Esophagus (tissue), 2 donors: ENCODE results near the gene SKIC8. TPM values are rescaled to one million over a fixed set of nuclear protein-coding genes. Genes with fewer than 3 reads are reported as not detected.

Experiments
- H3K27ac ChIP-seq, 2 donors: one replicate each; pipeline ENCODE4 v1.5.1; 2013; ENCODE audit warnings: low read depth in 2 of 2, mild to moderate bottlenecking in 2 of 2, inconsistent platforms in 1 of 2, low read length in 1 of 2, moderate library complexity in 1 of 2
- H3K27me3 ChIP-seq, 2 donors: one replicate each; pipeline ENCODE4 v1.6.1; 2013; ENCODE audit warnings: low read length in 2 of 2, control low read depth in 1 of 2, mild to moderate bottlenecking in 1 of 2; ENCODE audit not compliant: insufficient read depth in 2 of 2, control insufficient read depth in 1 of 2
- H3K36me3 ChIP-seq, 2 donors: one replicate each; pipeline ENCODE4 v1.6.1; 2013; ENCODE audit warnings: low read length in 1 of 2; ENCODE audit not compliant: control insufficient read depth in 2 of 2, insufficient read depth in 2 of 2
- H3K4me1 ChIP-seq, 2 donors: one replicate each; pipeline ENCODE4 v1.6.1; 2013; ENCODE audit warnings: low read length in 1 of 2; ENCODE audit not compliant: control insufficient read depth in 2 of 2, insufficient read depth in 2 of 2
- H3K4me3 ChIP-seq, 2 donors: one replicate each; pipeline ENCODE4 v1.5.1; 2013; ENCODE audit warnings: low read length in 2 of 2, mild to moderate bottlenecking in 2 of 2, low read depth in 1 of 2, moderate library complexity in 1 of 2
- H3K9me3 ChIP-seq, 2 donors: one replicate each; pipeline ENCODE4 v1.6.1; 2013; ENCODE audit warnings: mild to moderate bottlenecking in 2 of 2, low read depth in 1 of 2, low read length in 1 of 2, moderate library complexity in 1 of 2; ENCODE audit not compliant: control insufficient read depth in 2 of 2, insufficient read depth in 1 of 2
- WGBS, 2 donors: extraction: QIAGEN DNeasy Blood & Tissue Kit; methylation state at CpG; one replicate each; pipeline ENCODE4 v1.1.7; 2013; 5-methylcytosine and 5-hydroxymethylcytosine counted together
- polyA plus RNA-seq, 2 donors: library from polyadenylated mRNA; stranded (reverse); fragments of 200-250 nt; gene quantifications; one replicate each; pipeline ENCODE4 v1.2.3, GENCODE V29; 2013
- donor health status: healthy with polysubstance abuse.
- donor health status: Bipolar disorder and iron deficiency.

The SKIC8 gene
- polyA plus RNA-seq, 2 donors, result 29.4 to 53.3 TPM

GRCh38 chr15:78241017-78241416 lies 58.4 kb downstream of the SKIC8 start:
- H3K27ac ChIP-seq, result no peak overlapping the region
- H3K36me3 ChIP-seq, result no peaks in the 10 kb centered on the region
- H3K4me3 ChIP-seq, result no peak overlapping the region
- no peaks in the 10 kb centered on the region for H3K4me1 ChIP-seq
- WGBS, 2 donors, result 12 to 13% methylated on average over 12 of the region's 12 CpGs
- no peaks in the 10 kb centered on the region for H3K27me3 ChIP-seq
- H3K9me3 ChIP-seq, result no peaks in the 10 kb centered on the region

DNA sequence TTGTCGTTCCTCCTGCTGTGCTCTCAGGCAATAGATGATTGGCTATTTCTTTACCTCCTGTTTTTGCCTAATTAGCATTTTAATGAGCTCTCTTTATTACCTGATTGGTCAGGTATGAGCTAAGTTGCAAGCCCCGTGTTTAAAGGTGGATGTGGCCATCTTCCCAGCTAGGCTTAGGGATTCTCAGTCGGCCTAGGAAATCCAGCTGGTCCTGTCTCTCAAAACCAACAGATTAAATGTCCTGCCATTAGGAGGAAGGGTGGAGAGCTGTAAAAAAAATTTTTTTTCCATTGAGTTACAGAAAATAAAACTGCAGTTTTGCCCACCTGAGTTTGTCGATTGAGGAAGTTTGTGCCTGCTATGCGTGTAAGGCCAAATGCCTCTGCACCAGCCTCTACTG lies 59.6 kb downstream of the SKIC8 start:
- no peak overlapping the region for H3K27ac ChIP-seq
- H3K4me3 ChIP-seq, result no peak overlapping the region
- WGBS, 2 donors, result 82 to 83% methylated on average over 5 of the region's 5 CpGs
- no peaks in the 10 kb centered on the region for H3K36me3 ChIP-seq
- no peaks in the 10 kb centered on the region for H3K4me1 ChIP-seq
- H3K27me3 ChIP-seq, result no peaks in the 10 kb centered on the region
- no peaks in the 10 kb centered on the region for H3K9me3 ChIP-seq

- Histone ChIP-seq H3K27me3 (no peaks in the 10 kb centered on the region), H3K4me1 (no peaks in the 10 kb centered on the region), H3K4me3 (no peak overlapping the region), H3K9me3 (no peaks in the 10 kb centered on the region), H3K27ac (no peak overlapping the region), H3K36me3 (no peaks in the 10 kb centered on the region)
- 79 to 85% methylated on average over 6 of the region's 6 CpGs for WGBS, 2 donors
These were observed 62.3 kb downstream of the SKIC8 start for GRCh38 chr15:78237146-78237545.

DNA sequence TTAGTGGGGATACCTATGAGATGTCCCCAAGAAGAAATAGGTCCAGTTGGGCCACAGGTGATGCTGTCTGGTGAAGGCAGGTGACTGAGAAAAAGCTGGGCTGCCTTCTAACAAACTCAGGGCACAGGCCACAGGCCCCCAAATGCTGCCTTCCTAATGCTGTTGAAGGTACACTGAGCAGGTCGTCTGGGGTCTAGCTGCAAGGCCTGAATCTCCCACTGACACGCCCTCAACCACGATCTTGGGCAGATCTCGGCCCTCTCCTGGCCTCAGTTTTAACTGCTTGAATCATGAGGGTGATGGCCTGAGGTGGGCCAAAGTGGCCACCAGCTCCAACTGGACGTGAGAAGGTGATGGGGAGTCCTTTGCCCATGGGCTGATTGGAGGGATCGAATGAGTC lies 62.9 kb downstream of the SKIC8 start:
- H3K36me3 ChIP-seq, result no peaks in the 10 kb centered on the region
- no peaks in the 10 kb centered on the region for H3K9me3 ChIP-seq
- no peaks in the 10 kb centered on the region for H3K4me1 ChIP-seq
- WGBS, 2 donors, result 82 to 84% methylated on average over 6 of the region's 6 CpGs
- no peak overlapping the region for H3K4me3 ChIP-seq
- H3K27ac ChIP-seq, result no peak overlapping the region
- H3K27me3 ChIP-seq, result no peaks in the 10 kb centered on the region

DNA sequence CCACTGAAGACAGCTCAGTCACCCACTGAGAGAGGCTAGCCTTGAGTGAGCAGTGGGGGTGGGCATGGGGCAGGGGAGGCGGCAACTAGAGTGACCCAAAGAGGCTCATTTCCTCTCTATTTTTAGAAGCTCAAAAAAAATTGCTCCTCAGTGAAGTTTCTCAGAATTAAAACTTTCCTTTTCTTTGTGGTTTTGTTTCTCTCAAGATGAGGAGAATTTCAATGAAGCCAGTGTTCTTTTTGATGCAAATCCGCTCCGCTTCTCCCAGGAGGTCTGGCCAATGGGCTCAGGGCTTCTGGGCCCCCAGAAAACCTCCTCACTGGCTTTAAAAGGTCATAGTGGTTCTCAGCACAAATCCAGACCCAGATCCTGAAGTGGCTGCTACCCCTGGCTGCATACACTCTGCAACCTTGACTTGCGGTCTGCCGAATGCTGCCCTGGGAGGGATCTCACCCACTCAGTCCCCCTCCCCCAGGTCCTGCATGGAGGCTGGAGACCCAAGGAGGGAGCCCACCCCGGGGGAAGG lies 64.8 kb downstream of the SKIC8 start, which contains the start of gene ACSBG1:
TSS of gene ACSBG1 (minus strand) at position 51 of the 526 bp plus-strand sequence. CDS start 64 bp downstream, outside the sequence.
- no peak within 1 kb of the TSS for H3K27ac ChIP-seq
- H3K27me3 ChIP-seq, result no peaks in the 10 kb centered on the region
- H3K4me1 ChIP-seq, result no peaks in the 10 kb centered on the region
- H3K36me3 ChIP-seq, result no peaks in the 10 kb centered on the region
- no peak within 1 kb of the TSS for H3K4me3 ChIP-seq
- H3K9me3 ChIP-seq, result no peaks in the 10 kb centered on the region
- 72 to 76% methylated on average over 6 of the region's 6 CpGs for WGBS, 2 donors

DNA sequence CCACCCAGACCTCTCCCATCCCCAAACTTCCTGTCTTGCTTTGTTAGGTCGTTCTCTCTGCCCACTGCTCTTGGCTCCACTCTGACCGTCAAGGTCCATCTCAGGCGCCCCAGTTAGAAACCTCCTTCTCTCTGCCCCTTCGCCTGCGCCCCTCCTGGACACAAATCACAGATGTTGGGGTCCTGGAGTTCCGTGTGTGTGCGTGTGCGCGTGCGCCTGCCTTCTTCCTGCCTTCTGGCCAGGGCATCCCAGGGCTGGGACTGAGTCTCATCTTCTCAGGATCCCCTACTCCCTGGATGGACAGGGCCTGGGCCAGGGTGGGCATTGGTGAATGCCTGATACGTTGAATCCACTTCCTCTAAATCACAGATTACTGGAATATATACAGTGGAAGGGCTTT lies 65.9 kb downstream of the SKIC8 start:
- 77% methylated on average over 11 of the region's 11 CpGs for WGBS, 2 donors
- no peaks in the 10 kb centered on the region for H3K9me3 ChIP-seq

More for the DNA sequence above, 65.9 kb downstream of the SKIC8 start:
- Histone ChIP-seq H3K4me3 (no peak overlapping the region), H3K27me3 (no peaks in the 10 kb centered on the region), H3K36me3 (no peaks in the 10 kb centered on the region), H3K27ac (no peak overlapping the region), H3K4me1 (no peaks in the 10 kb centered on the region)

Other genes starting within 250 kb of the SKIC8 start
- 1 to 10 TPM; 5.1 to 7.0 TPM for gene TBC1D2B, start 221.9 kb downstream of the SKIC8 start, polyA plus RNA-seq
- gene SH2D7, start 207.0 kb downstream of the SKIC8 start, polyA plus RNA-seq, result not detected
- 1 to 10 TPM in 1 of 2 donors, under 1 TPM in 1; 0.49 to 2.6 TPM for gene CIB2, start 168.2 kb downstream of the SKIC8 start, polyA plus RNA-seq
- 10 to 100 TPM; 20.0 to 37.6 TPM for gene IDH3A, start 150.2 kb downstream of the SKIC8 start, polyA plus RNA-seq
- gene ACSBG1, start 65.0 kb downstream of the SKIC8 start, polyA plus RNA-seq, result under 1 TPM; 0.10 to 0.11 TPM
- 10 to 100 TPM; 11.8 to 14.6 TPM for gene DNAJA4, start 35.0 kb downstream of the SKIC8 start, polyA plus RNA-seq
- under 1 TPM in 1 of 2 donors, not detected in 1; 0.11 TPM for gene CRABP1, start 40.7 kb upstream of the SKIC8 start, polyA plus RNA-seq
- gene IREB2, start 138.6 kb upstream of the SKIC8 start, polyA plus RNA-seq, result 1 to 10 TPM; 9.0 to 9.2 TPM
- 1 to 10 TPM; 2.7 to 2.9 TPM for gene HYKK, start 208.0 kb upstream of the SKIC8 start, polyA plus RNA-seq
- gene PSMA4, start 240.8 kb upstream of the SKIC8 start, polyA plus RNA-seq, result 100 to 1,000 TPM; 109 to 188 TPM